Fibroblast of pulmonary artery (primary cell): ENCODE data around the gene PCDHGA6.
A peak's percentile ranks its signal among the peaks of the same experiment; 100 is the strongest.

Experiments
- DNase-seq: peaks from one replicate; pipeline ENCODE4 v3.0.0-alpha.2; 2010; ENCODE audit warnings: low read depth
- H3K4me3 ChIP-seq: replicated peaks from 2 replicates; pipeline ENCODE4 v1.5.1; 2011; ENCODE audit warnings: low read depth, mild to moderate bottlenecking, control low read depth, low read length, moderate library complexity
- TF ChIP-seq, protein P1 (sequence below): IDR thresholded peaks from 2 replicates; pipeline ENCODE4 v1.5.1; 2011; ENCODE audit warnings: mild to moderate bottlenecking, control low read depth, low read length, inconsistent platforms; ENCODE audit errors: missing control alignments

PCDHGA6 gene

DNA sequence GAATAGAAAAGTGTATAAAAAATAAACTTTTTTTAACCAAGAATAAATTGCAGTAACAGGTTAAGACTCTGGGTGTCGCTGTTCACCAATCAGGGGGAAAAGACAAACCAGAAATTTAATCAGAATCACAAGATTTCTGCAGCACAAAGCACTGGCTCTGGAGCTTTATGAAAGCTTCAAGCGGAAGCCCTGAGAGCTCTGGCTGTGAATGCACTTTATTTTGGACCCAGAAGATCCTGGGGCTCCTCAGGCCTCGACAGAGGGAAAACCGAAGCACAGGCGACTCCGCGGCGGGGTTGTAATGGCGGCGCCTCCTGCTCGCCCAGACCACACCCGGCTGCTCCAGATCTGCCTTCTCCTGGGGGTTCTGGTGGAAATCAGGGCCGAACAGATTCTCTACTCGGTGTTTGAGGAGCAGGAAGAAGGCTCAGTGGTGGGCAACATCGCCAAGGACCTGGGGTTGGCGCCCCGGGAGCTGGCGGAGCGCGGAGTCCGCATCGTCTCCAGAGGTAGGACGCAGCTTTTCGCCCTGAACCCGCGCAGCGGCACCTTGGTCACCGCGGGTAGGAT lies 18.7 kb upstream of the PCDHGA6 start, which contains the start of gene PCDHGA4:
Gene PCDHGA4 (plus strand): TSS at position 122 of the 570 bp plus-strand sequence. CDS start 87 bp downstream, at position 209.
- H3K4me3 ChIP-seq: peak within 1 kb of the TSS; percentile 47
- TF ChIP-seq, protein P1, sequence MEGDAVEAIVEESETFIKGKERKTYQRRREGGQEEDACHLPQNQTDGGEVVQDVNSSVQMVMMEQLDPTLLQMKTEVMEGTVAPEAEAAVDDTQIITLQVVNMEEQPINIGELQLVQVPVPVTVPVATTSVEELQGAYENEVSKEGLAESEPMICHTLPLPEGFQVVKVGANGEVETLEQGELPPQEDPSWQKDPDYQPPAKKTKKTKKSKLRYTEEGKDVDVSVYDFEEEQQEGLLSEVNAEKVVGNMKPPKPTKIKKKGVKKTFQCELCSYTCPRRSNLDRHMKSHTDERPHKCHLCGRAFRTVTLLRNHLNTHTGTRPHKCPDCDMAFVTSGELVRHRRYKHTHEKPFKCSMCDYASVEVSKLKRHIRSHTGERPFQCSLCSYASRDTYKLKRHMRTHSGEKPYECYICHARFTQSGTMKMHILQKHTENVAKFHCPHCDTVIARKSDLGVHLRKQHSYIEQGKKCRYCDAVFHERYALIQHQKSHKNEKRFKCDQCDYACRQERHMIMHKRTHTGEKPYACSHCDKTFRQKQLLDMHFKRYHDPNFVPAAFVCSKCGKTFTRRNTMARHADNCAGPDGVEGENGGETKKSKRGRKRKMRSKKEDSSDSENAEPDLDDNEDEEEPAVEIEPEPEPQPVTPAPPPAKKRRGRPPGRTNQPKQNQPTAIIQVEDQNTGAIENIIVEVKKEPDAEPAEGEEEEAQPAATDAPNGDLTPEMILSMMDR: peak; percentile 50
- DNase-seq: peak; percentile 49

DNA sequence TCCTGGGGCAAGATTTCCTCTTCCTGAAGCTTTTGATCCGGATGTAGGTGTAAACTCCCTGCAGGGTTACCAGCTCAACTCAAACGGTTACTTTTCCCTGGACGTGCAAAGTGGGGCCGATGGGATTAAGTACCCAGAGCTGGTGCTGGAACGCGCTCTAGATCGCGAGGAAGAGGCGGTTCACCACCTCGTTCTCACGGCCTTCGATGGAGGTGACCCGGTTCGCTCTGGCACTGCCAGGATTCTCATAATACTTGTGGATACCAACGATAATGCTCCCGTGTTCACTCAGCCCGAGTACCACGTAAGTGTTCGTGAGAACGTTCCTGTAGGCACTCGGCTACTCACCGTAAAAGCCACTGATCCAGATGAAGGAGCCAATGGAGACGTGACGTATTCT lies 18.1 kb upstream of the PCDHGA6 start:
- TF ChIP-seq, protein P1: no peak
- no peak for DNase-seq
- H3K4me3 ChIP-seq: peak overlapping the region; percentile 47

DNA sequence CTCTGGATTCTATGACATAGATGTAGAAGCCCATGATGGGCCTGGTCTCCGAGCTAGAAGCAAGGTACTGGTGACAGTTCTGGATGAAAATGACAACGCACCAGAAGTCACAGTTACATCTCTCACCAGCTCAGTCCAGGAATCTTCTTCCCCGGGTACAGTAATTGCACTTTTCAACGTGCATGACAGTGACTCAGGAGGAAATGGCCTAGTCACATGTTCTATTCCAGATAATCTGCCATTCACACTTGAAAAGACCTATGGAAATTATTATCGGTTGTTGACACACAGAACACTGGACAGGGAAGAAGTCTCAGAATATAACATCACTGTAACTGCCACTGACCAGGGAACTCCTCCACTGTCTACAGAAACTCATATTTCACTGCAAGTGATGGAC lies 17.6 kb upstream of the PCDHGA6 start:
- TF ChIP-seq, protein P1: no peak
- DNase-seq: no peak

DNA sequence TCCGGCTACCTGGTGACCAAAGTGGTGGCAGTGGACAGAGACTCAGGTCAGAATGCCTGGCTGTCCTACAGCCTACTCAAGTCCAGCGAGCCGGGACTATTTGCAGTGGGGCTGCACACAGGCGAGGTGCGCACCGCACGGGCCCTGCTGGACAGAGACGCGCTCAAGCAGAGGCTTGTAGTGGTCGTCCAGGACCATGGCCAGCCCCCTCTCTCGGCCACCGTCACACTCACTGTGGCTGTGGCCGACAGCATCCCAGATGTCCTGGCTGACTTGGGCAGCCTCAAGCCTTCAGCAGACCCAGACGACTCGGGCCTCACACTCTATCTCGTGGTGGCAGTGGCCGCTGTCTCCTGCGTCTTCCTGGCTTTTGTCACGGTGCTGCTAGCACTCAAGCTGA lies 16.7 kb upstream of the PCDHGA6 start:
- H3K4me3 ChIP-seq: no peak overlapping the region
- DNase-seq: no peak
- TF ChIP-seq, protein P1: no peak

More for the DNA sequence above, 17.6 kb upstream of the PCDHGA6 start:
- H3K4me3 ChIP-seq: no peak overlapping the region

DNA sequence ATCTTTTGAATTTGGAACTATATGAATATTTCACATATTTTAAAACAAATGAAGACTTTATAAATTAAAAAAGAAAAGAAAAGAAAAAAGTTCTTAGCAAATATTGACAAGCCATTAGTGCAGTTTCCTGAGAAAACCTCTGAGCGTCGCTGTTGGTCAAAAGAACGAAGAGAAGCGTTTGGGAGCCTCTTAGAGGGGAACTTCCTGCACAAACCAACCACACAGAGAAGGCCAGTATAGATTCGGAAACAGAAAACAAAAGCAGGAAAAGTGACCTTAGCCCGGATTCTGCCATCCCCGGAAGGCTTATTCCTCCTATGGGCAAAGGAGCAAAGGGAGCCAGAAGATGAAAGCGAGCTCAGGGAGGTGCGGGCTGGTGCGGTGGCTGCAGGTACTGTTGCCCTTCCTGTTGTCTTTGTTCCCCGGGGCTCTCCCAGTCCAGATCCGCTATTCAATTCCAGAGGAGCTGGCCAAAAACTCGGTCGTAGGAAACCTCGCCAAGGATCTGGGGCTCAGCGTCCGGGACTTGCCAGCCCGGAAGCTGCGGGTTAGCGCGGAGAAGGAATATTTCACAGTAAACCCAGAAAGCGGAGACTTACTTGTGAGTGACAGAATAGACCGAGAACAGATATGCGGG lies 13.8 kb upstream of the PCDHGA6 start, which contains the start of gene PCDHGB2:
Gene PCDHGB2 (plus strand): TSS at position 205 of the 637 bp plus-strand sequence. CDS start 142 bp downstream, at position 347.
- TF ChIP-seq, protein P1: peak; percentile 44
- peak within 1 kb of the TSS; percentile 47 for H3K4me3 ChIP-seq
- peak; percentile 66 for DNase-seq

DNA sequence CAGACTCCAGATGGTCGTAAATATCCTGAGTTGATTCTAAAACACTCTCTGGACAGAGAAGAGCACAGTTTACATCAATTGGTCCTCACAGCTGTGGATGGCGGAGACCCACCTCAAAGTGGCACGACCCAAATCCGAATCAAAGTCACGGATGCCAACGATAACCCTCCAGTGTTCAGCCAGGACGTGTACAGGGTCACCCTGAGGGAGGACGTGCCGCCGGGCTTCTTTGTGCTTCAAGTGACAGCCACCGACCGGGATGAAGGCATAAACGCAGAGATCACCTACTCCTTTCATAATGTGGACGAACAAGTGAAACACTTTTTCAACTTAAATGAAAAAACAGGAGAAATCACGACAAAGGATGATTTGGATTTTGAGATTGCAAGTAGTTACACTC lies 13.0 kb upstream of the PCDHGA6 start:
- TF ChIP-seq, protein P1: no peak
- no peak overlapping the region for H3K4me3 ChIP-seq
- no peak for DNase-seq
